SK-N-SH (cell line): ENCODE results near the gene SNX17. TPM values are rescaled to one million over a fixed set of nuclear protein-coding genes. Genes with fewer than 3 reads are reported as not detected.

Source experiments
- CTCF ChIA-PET: fragments of 300-600, 350-600 bp; formaldehyde crosslinking; extraction: SDS; loops from one replicate; lab custom pipeline; 2021; lab: Yijun Ruan, JAX
- POLR2A ChIA-PET: fragments of 350-600 bp; sonication (Branson Sonifier 250); formaldehyde crosslinking; extraction: SDS; loops from one replicate; lab custom pipeline; 2020; ENCODE audit warnings: antibody characterized with exemption, inconsistent platforms; lab: Yijun Ruan, JAX
- DNase-seq: peaks from one replicate; pipeline ENCODE4 v3.0.0; 2012
- H2AFZ ChIP-seq: fragments of 200-600 bp; sonication (generic); 2 replicates; pipeline ENCODE4 v1.8.1; 2016; ENCODE audit warnings: antibody characterized with exemption, mild to moderate bottlenecking, low read depth
- H3F3A ChIP-seq: fragments of 200-600 bp; sonication (generic); replicated peaks from 2 replicates; pipeline ENCODE3; 2016; ENCODE audit warnings: antibody characterized with exemption, mild to moderate bottlenecking; ENCODE audit not compliant: insufficient read depth
- H3K27ac ChIP-seq, 2 experiments: fragments of 200-500 bp in 1 of 2; fragments of 200-600 bp in 1 of 2; sonication (Bioruptor generic) in 1 of 2; sonication (generic), shearing (Covaris generic) in 1 of 2; 2 replicates each; pipeline versions ENCODE4 v1.5.1 to v1.6.1; 2014 to 2016; ENCODE audit warnings: low read depth in 2 of 2, inconsistent platforms in 1 of 2, low read length in 1 of 2, mild to moderate bottlenecking in 1 of 2, mixed read lengths in 1 of 2
- H3K27me3 ChIP-seq: fragments of 200-600 bp; sonication (generic), shearing (Covaris generic); 2 replicates; pipeline ENCODE4 v1.6.1; 2016; ENCODE audit warnings: mixed run types; ENCODE audit not compliant: insufficient read depth
- H3K36me3 ChIP-seq, 2 experiments: fragments of 200-500 bp in 1 of 2; fragments of 200-600 bp in 1 of 2; sonication (Bioruptor generic) in 1 of 2; sonication (generic) in 1 of 2; replicated peaks in 1 of 2; 2 replicates each; pipeline versions ENCODE3 to v1.5.1; 2014 to 2016; ENCODE audit warnings: low read length in 1 of 2, mild to moderate bottlenecking in 1 of 2; ENCODE audit not compliant: insufficient read depth in 2 of 2, control insufficient read depth in 1 of 2
- H3K4me1 ChIP-seq, 2 experiments: fragments of 200-500 bp in 1 of 2; fragments of 200-600 bp in 1 of 2; sonication (Bioruptor generic) in 1 of 2; sonication (generic), shearing (Covaris generic) in 1 of 2; 2 replicates each; pipeline versions ENCODE4 v1.5.1 to v1.6.1; 2014 to 2016; ENCODE audit warnings: low read depth in 1 of 2, low read length in 1 of 2, mixed run types in 1 of 2; ENCODE audit not compliant: insufficient read depth in 2 of 2, control insufficient read depth in 1 of 2
- H3K4me2 ChIP-seq: fragments of 200-600 bp; sonication (generic), shearing (Covaris generic); 2 replicates; pipeline ENCODE4 v1.6.1; 2017; ENCODE audit warnings: mixed run types
- H3K4me3 ChIP-seq, 2 experiments: fragments of 200-500 bp in 1 of 2; fragments of 200-600 bp in 1 of 2; sonication (Bioruptor generic) in 1 of 2; sonication (generic), shearing (Covaris generic) in 1 of 2; 2 replicates each; pipeline versions ENCODE4 v1.5.1 to v1.8.1; 2014 to 2016; ENCODE audit warnings: low read depth in 2 of 2, inconsistent platforms in 1 of 2, low read length in 1 of 2, mild to moderate bottlenecking in 1 of 2, mixed read lengths in 1 of 2, moderate library complexity in 1 of 2
- H3K79me2 ChIP-seq: fragments of 200-600 bp; sonication (generic); 2 replicates; pipeline ENCODE4 v1.8.1; 2017; ENCODE audit warnings: mild to moderate bottlenecking; ENCODE audit not compliant: insufficient read depth
- H3K9ac ChIP-seq: fragments of 200-600 bp; sonication (generic); 2 replicates; pipeline ENCODE4 v1.6.1; 2017; ENCODE audit warnings: mixed run types
- H3K9me2 ChIP-seq: fragments of 200-600 bp; sonication (generic); 2 replicates; pipeline ENCODE4 v1.6.1; 2017; ENCODE audit warnings: mixed run types
- H3K9me3 ChIP-seq: fragments of 200-600 bp; sonication (generic); 2 replicates; pipeline ENCODE4 v1.6.1; 2017; ENCODE audit warnings: mixed run types, mild to moderate bottlenecking, moderate library complexity
- H4K20me1 ChIP-seq: fragments of 200-600 bp; sonication (generic); 2 replicates; pipeline ENCODE4 v1.6.1; 2017; ENCODE audit warnings: mild to moderate bottlenecking, mixed run types; ENCODE audit not compliant: insufficient read depth
- FOXJ3 ChIP-seq: sonication (generic); formaldehyde crosslinking; IDR thresholded peaks from 2 replicates; pipeline ENCODE4 v1.5.1; 2020; ENCODE audit warnings: mild to moderate bottlenecking, missing genetic modification reagents
- FOXM1 ChIP-seq: IDR thresholded peaks from 2 replicates; pipeline ENCODE4 v1.4.0; 2012; ENCODE audit warnings: low read depth, mild to moderate bottlenecking
- MXI1 ChIP-seq: IDR thresholded peaks from 2 replicates; pipeline ENCODE4 v1.6.1; 2012; ENCODE audit warnings: mild to moderate bottlenecking, low read depth, low read length, improper control_type of control experiment
- NFIC ChIP-seq: IDR thresholded peaks from 2 replicates; pipeline ENCODE4 v1.4.0; 2012; ENCODE audit warnings: borderline replicate concordance
- PBX3 ChIP-seq: IDR thresholded peaks from 2 replicates; pipeline ENCODE4; 2012
- POLR2AphosphoS5 ChIP-seq: IDR thresholded peaks from 2 replicates; pipeline ENCODE4 v1.6.1; 2012; ENCODE audit warnings: low read depth, low read length
- RCOR1 ChIP-seq: fragments of 150-350 bp; IDR thresholded peaks from 2 replicates; pipeline ENCODE4 v1.6.1; 2017; ENCODE audit warnings: antibody characterized with exemption, low read length
- REST ChIP-seq: IDR thresholded peaks from 2 replicates; pipeline ENCODE4 v1.6.1; 2012; ENCODE audit warnings: mild to moderate bottlenecking, low read depth, low read length, moderate library complexity
- TAF1 ChIP-seq: IDR thresholded peaks from 2 replicates; pipeline ENCODE4 v1.6.1; 2012; ENCODE audit warnings: low read depth, mild to moderate bottlenecking, low read length, moderate library complexity, borderline replicate concordance
- TEAD4 ChIP-seq: IDR thresholded peaks from 2 replicates; pipeline ENCODE4 v1.4.0; 2012; ENCODE audit warnings: mild to moderate bottlenecking, borderline replicate concordance; ENCODE audit not compliant: insufficient read depth
- WGBS: methylation state at CpG from one replicate; pipeline ENCODE4 v1.1.6; 2017; ENCODE audit warnings: low lambda C conversion rate; 5-methylcytosine and 5-hydroxymethylcytosine counted together
- polyA plus RNA-seq, 3 experiments: library from polyadenylated mRNA; depleted of rRNA; stranded (reverse); fragments of >200 nt; gene quantifications; 2 replicates each; pipeline ENCODE4 v1.2.3, GENCODE V29; 2012
- TF ChIP-seq, protein P1 (sequence below): IDR thresholded peaks from 2 replicates; pipeline ENCODE4 v1.4.0; 2012; ENCODE audit warnings: low read depth, borderline replicate concordance
- TF ChIP-seq, protein P2 (sequence below): fragments of 200-600 bp; sonication (generic); IDR thresholded peaks from 2 replicates; pipeline ENCODE4 v1.6.1; 2017; ENCODE audit warnings: antibody characterized with exemption, mild to moderate bottlenecking, moderate library complexity

Gene SNX17
- polyA plus RNA-seq, 1 of the 3 experiments (the other 2 are of a cell fraction) = 145 TPM

GRCh38 chr2:27363933-27364332 is 6.5 kb upstream of the SNX17 start:
- Histone ChIP-seq H3K27ac (no peak overlapping the region), H4K20me1 (peaks cover 4% of the 10 kb centered on the region; the same call in 1 of the 2 replicates), H3K9ac (no peak overlapping the region), H3K4me3 (no peak overlapping the region), H3K9me2 (no peaks in the 10 kb centered on the region), H3K36me3 (peaks cover 44% of the 10 kb centered on the region in 2 experiments), H3F3A (peaks cover 22% of the 10 kb centered on the region), H3K27me3 (no peaks in the 10 kb centered on the region), H3K4me1 (peaks cover 0 to 3% of the 10 kb centered on the region in 2 experiments; a peak in 2 of 4 replicates), H3K4me2 (no peak overlapping the region), H3K9me3 (no peaks in the 10 kb centered on the region), H3K79me2 (peaks cover 37% of the 10 kb centered on the region), H2AFZ (no peak overlapping the region)
- ChIA-PET POLR2A (interaction anchor here (0.6 kb wide), 1 partner anchor 34 kb away, joined by 3 read pairs; no protein-coding TSS in a partner anchor), CTCF (interaction anchor here (2.2 kb wide), 1 partner anchor 84 kb away, joined by 7 read pairs; no protein-coding TSS in a partner anchor)
- WGBS = 98% methylated on average over 2 of the region's 2 CpGs
- TF ChIP-seq FOXJ3 (no peak), REST (no peak), NFIC (no peak), POLR2AphosphoS5 (no peak), RCOR1 (no peak), TAF1 (no peak), TEAD4 (no peak), MXI1 (no peak), FOXM1 (no peak), PBX3 (no peak)
- TF ChIP-seq, protein P1, sequence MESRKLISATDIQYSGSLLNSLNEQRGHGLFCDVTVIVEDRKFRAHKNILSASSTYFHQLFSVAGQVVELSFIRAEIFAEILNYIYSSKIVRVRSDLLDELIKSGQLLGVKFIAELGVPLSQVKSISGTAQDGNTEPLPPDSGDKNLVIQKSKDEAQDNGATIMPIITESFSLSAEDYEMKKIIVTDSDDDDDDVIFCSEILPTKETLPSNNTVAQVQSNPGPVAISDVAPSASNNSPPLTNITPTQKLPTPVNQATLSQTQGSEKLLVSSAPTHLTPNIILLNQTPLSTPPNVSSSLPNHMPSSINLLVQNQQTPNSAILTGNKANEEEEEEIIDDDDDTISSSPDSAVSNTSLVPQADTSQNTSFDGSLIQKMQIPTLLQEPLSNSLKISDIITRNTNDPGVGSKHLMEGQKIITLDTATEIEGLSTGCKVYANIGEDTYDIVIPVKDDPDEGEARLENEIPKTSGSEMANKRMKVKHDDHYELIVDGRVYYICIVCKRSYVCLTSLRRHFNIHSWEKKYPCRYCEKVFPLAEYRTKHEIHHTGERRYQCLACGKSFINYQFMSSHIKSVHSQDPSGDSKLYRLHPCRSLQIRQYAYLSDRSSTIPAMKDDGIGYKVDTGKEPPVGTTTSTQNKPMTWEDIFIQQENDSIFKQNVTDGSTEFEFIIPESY = no peak
- TF ChIP-seq, protein P2, sequence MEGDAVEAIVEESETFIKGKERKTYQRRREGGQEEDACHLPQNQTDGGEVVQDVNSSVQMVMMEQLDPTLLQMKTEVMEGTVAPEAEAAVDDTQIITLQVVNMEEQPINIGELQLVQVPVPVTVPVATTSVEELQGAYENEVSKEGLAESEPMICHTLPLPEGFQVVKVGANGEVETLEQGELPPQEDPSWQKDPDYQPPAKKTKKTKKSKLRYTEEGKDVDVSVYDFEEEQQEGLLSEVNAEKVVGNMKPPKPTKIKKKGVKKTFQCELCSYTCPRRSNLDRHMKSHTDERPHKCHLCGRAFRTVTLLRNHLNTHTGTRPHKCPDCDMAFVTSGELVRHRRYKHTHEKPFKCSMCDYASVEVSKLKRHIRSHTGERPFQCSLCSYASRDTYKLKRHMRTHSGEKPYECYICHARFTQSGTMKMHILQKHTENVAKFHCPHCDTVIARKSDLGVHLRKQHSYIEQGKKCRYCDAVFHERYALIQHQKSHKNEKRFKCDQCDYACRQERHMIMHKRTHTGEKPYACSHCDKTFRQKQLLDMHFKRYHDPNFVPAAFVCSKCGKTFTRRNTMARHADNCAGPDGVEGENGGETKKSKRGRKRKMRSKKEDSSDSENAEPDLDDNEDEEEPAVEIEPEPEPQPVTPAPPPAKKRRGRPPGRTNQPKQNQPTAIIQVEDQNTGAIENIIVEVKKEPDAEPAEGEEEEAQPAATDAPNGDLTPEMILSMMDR = no peak
- no peak for DNase-seq
